NB4 (cell line): ENCODE data around the gene NOC3L.

Experiments
- MYC ChIP-seq: IDR thresholded peaks from 2 replicates; pipeline ENCODE4 v1.6.1; 2011; ENCODE audit warnings: low read depth, low read length
- TF ChIP-seq, protein P1 (sequence below): IDR thresholded peaks from one replicate; pipeline ENCODE4 v1.5.1; 2012; ENCODE audit warnings: low read depth, low read length

DNA sequence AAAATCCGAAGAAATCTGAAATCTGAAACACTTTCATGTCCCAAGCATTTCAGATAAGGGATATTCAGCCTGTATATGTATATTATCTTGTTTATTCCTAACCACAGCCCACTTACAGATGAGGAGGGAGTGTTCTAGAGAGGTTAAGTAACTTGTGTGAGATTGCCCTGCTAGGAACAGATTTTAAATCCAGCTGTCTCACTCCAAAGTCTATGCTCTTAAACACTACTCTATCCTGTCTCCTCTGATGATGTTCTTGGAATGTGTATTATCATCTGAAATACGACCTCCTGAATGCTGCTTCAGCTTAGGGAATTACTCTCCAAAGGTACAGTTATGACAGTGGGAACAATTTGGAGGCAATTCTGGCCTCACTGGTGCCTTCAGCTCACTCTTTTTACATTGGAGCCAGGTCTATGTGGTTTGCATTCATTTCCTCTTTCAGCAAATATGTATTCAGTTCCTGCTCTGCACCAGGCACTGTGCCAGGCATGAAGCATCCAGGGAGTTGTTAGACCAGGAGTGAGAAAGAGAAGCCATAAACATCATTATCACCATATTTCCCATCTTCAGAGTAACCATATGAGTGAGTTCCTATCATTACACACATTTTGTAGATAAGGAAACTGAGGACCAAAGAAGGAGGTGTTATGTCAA lies 70.2 kb downstream of the NOC3L start:
- TF ChIP-seq, protein P1, sequence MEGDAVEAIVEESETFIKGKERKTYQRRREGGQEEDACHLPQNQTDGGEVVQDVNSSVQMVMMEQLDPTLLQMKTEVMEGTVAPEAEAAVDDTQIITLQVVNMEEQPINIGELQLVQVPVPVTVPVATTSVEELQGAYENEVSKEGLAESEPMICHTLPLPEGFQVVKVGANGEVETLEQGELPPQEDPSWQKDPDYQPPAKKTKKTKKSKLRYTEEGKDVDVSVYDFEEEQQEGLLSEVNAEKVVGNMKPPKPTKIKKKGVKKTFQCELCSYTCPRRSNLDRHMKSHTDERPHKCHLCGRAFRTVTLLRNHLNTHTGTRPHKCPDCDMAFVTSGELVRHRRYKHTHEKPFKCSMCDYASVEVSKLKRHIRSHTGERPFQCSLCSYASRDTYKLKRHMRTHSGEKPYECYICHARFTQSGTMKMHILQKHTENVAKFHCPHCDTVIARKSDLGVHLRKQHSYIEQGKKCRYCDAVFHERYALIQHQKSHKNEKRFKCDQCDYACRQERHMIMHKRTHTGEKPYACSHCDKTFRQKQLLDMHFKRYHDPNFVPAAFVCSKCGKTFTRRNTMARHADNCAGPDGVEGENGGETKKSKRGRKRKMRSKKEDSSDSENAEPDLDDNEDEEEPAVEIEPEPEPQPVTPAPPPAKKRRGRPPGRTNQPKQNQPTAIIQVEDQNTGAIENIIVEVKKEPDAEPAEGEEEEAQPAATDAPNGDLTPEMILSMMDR = no peak
- TF ChIP-seq MYC = no peak
